Measurements from ENCODE around the gene GPR15LG. TPM values are rescaled to one million over a fixed set of nuclear protein-coding genes. Genes with fewer than 3 reads are reported as not detected.

Gene GPR15LG
- total RNA-seq, 1 experiment from 2014 or later = not detected

DNA sequence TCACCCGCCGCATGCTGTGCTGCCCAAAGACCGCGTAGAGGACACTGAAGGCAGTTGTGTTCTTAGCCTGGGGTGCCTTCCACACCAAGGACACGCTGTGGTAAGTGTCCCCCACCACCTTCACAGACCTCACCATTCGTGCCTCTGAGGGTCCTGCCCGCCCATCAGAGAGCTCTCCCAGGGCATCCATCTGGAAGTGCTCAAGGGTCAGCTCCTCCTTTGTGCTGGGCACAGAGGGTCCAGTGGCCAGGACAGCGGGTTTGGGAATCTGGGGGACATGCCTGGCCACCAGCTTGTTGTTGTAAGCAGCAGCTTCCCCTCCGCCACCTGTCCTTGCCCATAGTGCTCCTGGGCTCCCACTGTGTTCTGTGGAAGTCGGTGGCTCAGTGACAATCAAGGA, 58.8 kb downstream of the GPR15LG start:
- no peak for TF ChIP-seq EZH2phosphoT487 (IDR thresholded peaks at IDR 0.05; ENCODE audit: borderline replicate concordance, low read length)
- TF ChIP-seq, protein P1, sequence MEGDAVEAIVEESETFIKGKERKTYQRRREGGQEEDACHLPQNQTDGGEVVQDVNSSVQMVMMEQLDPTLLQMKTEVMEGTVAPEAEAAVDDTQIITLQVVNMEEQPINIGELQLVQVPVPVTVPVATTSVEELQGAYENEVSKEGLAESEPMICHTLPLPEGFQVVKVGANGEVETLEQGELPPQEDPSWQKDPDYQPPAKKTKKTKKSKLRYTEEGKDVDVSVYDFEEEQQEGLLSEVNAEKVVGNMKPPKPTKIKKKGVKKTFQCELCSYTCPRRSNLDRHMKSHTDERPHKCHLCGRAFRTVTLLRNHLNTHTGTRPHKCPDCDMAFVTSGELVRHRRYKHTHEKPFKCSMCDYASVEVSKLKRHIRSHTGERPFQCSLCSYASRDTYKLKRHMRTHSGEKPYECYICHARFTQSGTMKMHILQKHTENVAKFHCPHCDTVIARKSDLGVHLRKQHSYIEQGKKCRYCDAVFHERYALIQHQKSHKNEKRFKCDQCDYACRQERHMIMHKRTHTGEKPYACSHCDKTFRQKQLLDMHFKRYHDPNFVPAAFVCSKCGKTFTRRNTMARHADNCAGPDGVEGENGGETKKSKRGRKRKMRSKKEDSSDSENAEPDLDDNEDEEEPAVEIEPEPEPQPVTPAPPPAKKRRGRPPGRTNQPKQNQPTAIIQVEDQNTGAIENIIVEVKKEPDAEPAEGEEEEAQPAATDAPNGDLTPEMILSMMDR (conservative IDR thresholded peaks at IDR 0.05; ENCODE audit: low read depth, low read length) = no peak
- no peak for TF ChIP-seq EZH2 (IDR thresholded peaks at IDR 0.05; ENCODE audit: low read length, unreplicated experiment)
- no peak overlapping the region for H2AFZ ChIP-seq (ENCODE audit: low read length)
- POLR2A ChIA-PET (ENCODE audit: unreplicated experiment) = no interaction called here
- H3K9me3 ChIP-seq (ENCODE audit: low read length) = no peaks in the 10 kb centered on the region
- peaks cover 32% of the 10 kb centered on the region for H3K27me3 ChIP-seq (ENCODE audit: low read length)
- H3K4me1 ChIP-seq (ENCODE audit: insufficient read depth, low read length) = no peaks in the 10 kb centered on the region
- no peaks in the 10 kb centered on the region for H3F3A ChIP-seq (ENCODE audit: low read length, unreplicated experiment)
- no peak overlapping the region for H3K4me3 ChIP-seq (ENCODE audit: low read length)
- CTCF ChIA-PET = no interaction called here
- DNase-seq (no peak), ATAC-seq (no peak)
- no peaks in the 10 kb centered on the region for H4K20me1 ChIP-seq (ENCODE audit: low read length)
- intact Hi-C loops (cut with micrococcal nuclease) = no loop called here
- no peaks in the 10 kb centered on the region for H3K36me3 ChIP-seq (ENCODE audit: low read depth, low read length)
- H3K27ac ChIP-seq (ENCODE audit: low read length) = no peak overlapping the region
- H3K79me2 ChIP-seq (ENCODE audit: low read length) = no peaks in the 10 kb centered on the region
- H3K9me2 ChIP-seq (replicated peaks; ENCODE audit: low read length) = no peaks in the 10 kb centered on the region
- H3K9ac ChIP-seq (ENCODE audit: low read length) = no peak overlapping the region
- no peak overlapping the region for H3K4me2 ChIP-seq (ENCODE audit: low read length)
- no TSS peak for BruUV-seq (replicated peaks)

GRCh38 chr10:84233940-84234339, 60.3 kb downstream of the GPR15LG start:
- CTCF ChIA-PET = no interaction called here
- peaks cover 32% of the 10 kb centered on the region for H3K27me3 ChIP-seq (ENCODE audit: low read length)
- POLR2A ChIA-PET (ENCODE audit: unreplicated experiment) = no interaction called here

GRCh38 chr10:84234479-84234878, 60.9 kb downstream of the GPR15LG start:
- CTCF ChIA-PET = no interaction called here
- Histone ChIP-seq H3K4me1 (ENCODE audit: insufficient read depth, low read length) (no peaks in the 10 kb centered on the region), H3K9me3 (ENCODE audit: low read length) (no peaks in the 10 kb centered on the region), H3K36me3 (ENCODE audit: low read depth, low read length) (no peaks in the 10 kb centered on the region), H3K9ac (ENCODE audit: low read length) (no peak overlapping the region), H3F3A (ENCODE audit: low read length, unreplicated experiment) (no peaks in the 10 kb centered on the region), H3K9me2 (replicated peaks; ENCODE audit: low read length) (no peaks in the 10 kb centered on the region), H3K79me2 (ENCODE audit: low read length) (no peaks in the 10 kb centered on the region), H2AFZ (ENCODE audit: low read length) (no peak overlapping the region), H3K27ac (ENCODE audit: low read length) (no peak overlapping the region), H4K20me1 (ENCODE audit: low read length) (no peaks in the 10 kb centered on the region), H3K27me3 (ENCODE audit: low read length) (peaks cover 32% of the 10 kb centered on the region), H3K4me3 (ENCODE audit: low read length) (no peak overlapping the region), H3K4me2 (ENCODE audit: low read length) (no peak overlapping the region)
- DNase-seq (no peak), ATAC-seq (no peak)
- no TSS peak for BruUV-seq (replicated peaks)
- intact Hi-C loops (cut with micrococcal nuclease) = no loop called here
- TF ChIP-seq EZH2 (IDR thresholded peaks at IDR 0.05; ENCODE audit: low read length, unreplicated experiment) (no peak), EZH2phosphoT487 (IDR thresholded peaks at IDR 0.05; ENCODE audit: borderline replicate concordance, low read length) (no peak)
- TF ChIP-seq, protein P1 (conservative IDR thresholded peaks at IDR 0.05; ENCODE audit: low read depth, low read length) = no peak
- POLR2A ChIA-PET (ENCODE audit: unreplicated experiment) = no interaction called here

More at GRCh38 chr10:84233940-84234339, 60.3 kb downstream of the GPR15LG start:
- Histone ChIP-seq H3K36me3 (ENCODE audit: low read depth, low read length) (no peaks in the 10 kb centered on the region), H4K20me1 (ENCODE audit: low read length) (no peaks in the 10 kb centered on the region), H2AFZ (ENCODE audit: low read length) (no peak overlapping the region), H3K27ac (ENCODE audit: low read length) (no peak overlapping the region), H3K9me3 (ENCODE audit: low read length) (no peaks in the 10 kb centered on the region), H3K4me2 (ENCODE audit: low read length) (no peak overlapping the region), H3K4me3 (ENCODE audit: low read length) (no peak overlapping the region), H3F3A (ENCODE audit: low read length, unreplicated experiment) (no peaks in the 10 kb centered on the region), H3K9ac (ENCODE audit: low read length) (no peak overlapping the region), H3K9me2 (replicated peaks; ENCODE audit: low read length) (no peaks in the 10 kb centered on the region), H3K4me1 (ENCODE audit: insufficient read depth, low read length) (no peaks in the 10 kb centered on the region), H3K79me2 (ENCODE audit: low read length) (no peaks in the 10 kb centered on the region)
- DNase-seq (no peak), ATAC-seq (no peak)
- no peak for TF ChIP-seq EZH2phosphoT487 (IDR thresholded peaks at IDR 0.05; ENCODE audit: borderline replicate concordance, low read length)
- TF ChIP-seq EZH2 (IDR thresholded peaks at IDR 0.05; ENCODE audit: low read length, unreplicated experiment) = no peak
- TF ChIP-seq, protein P1 (conservative IDR thresholded peaks at IDR 0.05; ENCODE audit: low read depth, low read length) = no peak
- intact Hi-C loops (cut with micrococcal nuclease) = no loop called here
- no TSS peak for BruUV-seq (replicated peaks)

Other genes with a start within 250 kb of the GPR15LG start
- 187 and 211 TPM in 2 replicates for gene GHITM, start 34.3 kb upstream of the GPR15LG start, total RNA-seq (2014; rRNA removed)
- not detected in 2 replicates for gene CDHR1, start 20.7 kb downstream of the GPR15LG start, total RNA-seq (2014; rRNA removed)
- gene LRIT2, start 51.7 kb downstream of the GPR15LG start, total RNA-seq (2014; rRNA removed) = not detected in 2 replicates
- not detected in 2 replicates for gene LRIT1, start 67.7 kb downstream of the GPR15LG start, total RNA-seq (2014; rRNA removed)
- not detected in 2 replicates for gene RGR, start 71.3 kb downstream of the GPR15LG start, total RNA-seq (2014; rRNA removed)
- gene CCSER2, start 154.8 kb downstream of the GPR15LG start, total RNA-seq (2014; rRNA removed) = 10.2 and 14.1 TPM in 2 replicates